ENCODE measurements around the gene SNX3.

GRCh38 chr6:108164815-108165706 is 95.8 kb downstream of the SNX3 start:
- TF ChIP-seq EZH2 (IDR thresholded peaks at IDR 0.05; ENCODE audit: borderline replicate concordance, low read length) (no peak), CTCF (IDR thresholded peaks at IDR 0.05; ENCODE audit: low read length) (no peak)

All from OCI-LY1 (cell line).